Subcutaneous abdominal adipose tissue (tissue), 5 donors: ENCODE measurements around the gene HMGCR.
"Not testable (repeated sequence)": the region's sequence is repeated elsewhere in the genome, so short reads cannot be mapped to it uniquely, and the experiment has no call there.

Experiments used
- H3K27ac ChIP-seq: one replicate; pipeline ENCODE4 v1.7.0; 2013; ENCODE audit warnings: low read depth, mild to moderate bottlenecking, inconsistent platforms, low read length, moderate library complexity
- H3K27me3 ChIP-seq, 5 donors: one replicate each; pipeline ENCODE4 v1.7.0; 2013; ENCODE audit warnings: low read length in 5 of 5, inconsistent platforms in 1 of 5; ENCODE audit not compliant: control insufficient read depth in 5 of 5, insufficient read depth in 4 of 5
- H3K36me3 ChIP-seq, 5 donors: one replicate each; pipeline ENCODE4 v1.7.0; 2013; ENCODE audit warnings: low read length in 5 of 5; ENCODE audit not compliant: control insufficient read depth in 5 of 5, insufficient read depth in 5 of 5
- H3K4me1 ChIP-seq, 5 donors: one replicate each; pipeline ENCODE4 v1.7.0; 2013; ENCODE audit warnings: low read length in 5 of 5, mild to moderate bottlenecking in 3 of 5, moderate library complexity in 1 of 5; ENCODE audit not compliant: control insufficient read depth in 5 of 5, insufficient read depth in 5 of 5
- H3K4me3 ChIP-seq, 5 donors: one replicate each; pipeline ENCODE4 v1.7.0; 2013; ENCODE audit warnings: low read length in 5 of 5, low read depth in 1 of 5
- H3K9ac ChIP-seq, 5 donors: one replicate each; pipeline ENCODE4 v1.7.0; 2013; ENCODE audit warnings: low read length in 5 of 5, mild to moderate bottlenecking in 4 of 5, moderate library complexity in 3 of 5
- H3K9me3 ChIP-seq, 5 donors: one replicate each; pipeline ENCODE4 v1.7.0; 2013; ENCODE audit warnings: low read length in 5 of 5; ENCODE audit not compliant: control insufficient read depth in 5 of 5
- donor health status: healthy.
- donor health status: healthy.
- donor health status: healthy.
- donor health status: healthy.
- donor health status: healthy.

HMGCR gene

GRCh38 chr5:75322066-75322465 lies 15.0 kb upstream of the HMGCR start:
- Histone ChIP-seq H3K9me3 (no peaks in the 10 kb centered on the region), H3K36me3 (no peaks in the 10 kb centered on the region), H3K27ac (no peak overlapping the region), H3K4me1 (peaks cover 0 to 2% (median 0%) of the 10 kb centered on the region in 5 donors), H3K4me3 (no peak overlapping the region), H3K27me3 (no peaks in the 10 kb centered on the region), H3K9ac (no peak overlapping the region)

- Histone ChIP-seq H3K4me1 (peaks cover 0 to under 1% (median 0%) of the 10 kb centered on the region in 5 donors), H3K4me3 (no peak overlapping the region), H3K27ac (no peak overlapping the region), H3K9ac (no peak overlapping the region), H3K9me3 (no peaks in the 10 kb centered on the region), H3K36me3 (no peaks in the 10 kb centered on the region), H3K27me3 (no peaks in the 10 kb centered on the region)
Observed at GRCh38 chr5:75324791-75325190, 12.2 kb upstream of the HMGCR start.

- Histone ChIP-seq H3K4me1 (no peaks in the 10 kb centered on the region), H3K4me3 (no peak overlapping the region), H3K9ac (no peak overlapping the region), H3K27me3 (no peaks in the 10 kb centered on the region), H3K36me3 (no peaks in the 10 kb centered on the region), H3K27ac (no peak overlapping the region), H3K9me3 (no peaks in the 10 kb centered on the region)
Observed at GRCh38 chr5:75325242-75325641, 11.8 kb upstream of the HMGCR start.

- Histone ChIP-seq H3K36me3 (no peaks in the 10 kb centered on the region), H3K9ac (no peak overlapping the region), H3K9me3 (no peaks in the 10 kb centered on the region), H3K4me3 (no peak overlapping the region), H3K4me1 (no peaks in the 10 kb centered on the region), H3K27ac (no peak overlapping the region), H3K27me3 (no peaks in the 10 kb centered on the region)
Observed at GRCh38 chr5:75330404-75330803, 6.6 kb upstream of the HMGCR start.

- Histone ChIP-seq H3K36me3 (no peaks in the 10 kb centered on the region), H3K9ac (no peak overlapping the region), H3K9me3 (no peaks in the 10 kb centered on the region), H3K27me3 (no peaks in the 10 kb centered on the region), H3K4me1 (peaks cover 1 to 6% (median 5%) of the 10 kb centered on the region in 5 donors), H3K4me3 (no peak overlapping the region), H3K27ac (no peak overlapping the region)
Observed at GRCh38 chr5:75331095-75332090, 5.6 kb upstream of the HMGCR start.

GRCh38 chr5:75333759-75334158 lies 3.3 kb upstream of the HMGCR start:
- not testable (repeated sequence) for H3K27ac ChIP-seq, H3K27me3 ChIP-seq, H3K36me3 ChIP-seq, H3K9ac ChIP-seq, H3K9me3 ChIP-seq, H3K4me3 ChIP-seq
- H3K4me1 ChIP-seq: peaks cover 1 to 23% (median 18%) of the 10 kb centered on the region in 5 donors

GRCh38 chr5:75334413-75334812 lies 2.6 kb upstream of the HMGCR start:
- H3K4me3 ChIP-seq, H3K27me3 ChIP-seq, H3K9ac ChIP-seq, H3K27ac ChIP-seq, H3K9me3 ChIP-seq, H3K36me3 ChIP-seq: not testable (repeated sequence)
- H3K4me1 ChIP-seq: peaks cover 1 to 24% (median 18%) of the 10 kb centered on the region in 5 donors

- H3K36me3 ChIP-seq: no peaks in the 10 kb centered on the region
- H3K27ac ChIP-seq: no peak overlapping the region
- no peaks in the 10 kb centered on the region for H3K27me3 ChIP-seq
- H3K4me1 ChIP-seq: peaks cover 1 to 24% (median 18%) of the 10 kb centered on the region in 5 donors
- H3K9ac ChIP-seq: no peak overlapping the region
- H3K4me3 ChIP-seq: no peak overlapping the region
- H3K9me3 ChIP-seq: no peaks in the 10 kb centered on the region
Observed at GRCh38 chr5:75335486-75335885, 1.5 kb upstream of the HMGCR start.

GRCh38 chr5:75335952-75336614 lies 937 bp upstream of the HMGCR start:
- no peaks in the 10 kb centered on the region for H3K27me3 ChIP-seq
- H3K4me3 ChIP-seq: peak overlapping the region; percentile 68 to 99 (median 90)
- H3K27ac ChIP-seq: peak overlapping the region; percentile 71
- H3K9me3 ChIP-seq: no peaks in the 10 kb centered on the region
- peak overlapping the region; percentile 39 to 81 (median 61) for H3K9ac ChIP-seq
- H3K36me3 ChIP-seq: no peaks in the 10 kb centered on the region
- H3K4me1 ChIP-seq: peaks cover 1 to 24% (median 18%) of the 10 kb centered on the region in 5 donors
